ENCODE results near the gene BAAT.
"Not testable (repeated sequence)": the region's sequence is repeated elsewhere in the genome, so short reads cannot be mapped to it uniquely, and the experiment has no call there.

BAAT gene

GRCh38 chr9:101384873-101385536 is at the start of gene BAAT:
Gene BAAT, minus strand, starts transcription at chr9:101385006. Its CDS starts 13,602 bp downstream, at chr9:101371404.
- DNase-seq = not testable (repeated sequence)

GRCh38 chr9:101433229-101433628 is 48.4 kb upstream of the BAAT start:
- no peak for DNase-seq

- DNase-seq = no peak
Observed at GRCh38 chr9:101432740-101433139, 47.9 kb upstream of the BAAT start.

GRCh38 chr9:101432171-101432570 is 47.4 kb upstream of the BAAT start:
- DNase-seq = no peak

GRCh38 chr9:101429736-101430135 is 44.9 kb upstream of the BAAT start:
- DNase-seq = no peak

GRCh38 chr9:101428909-101429308 is 44.1 kb upstream of the BAAT start:
- no peak for DNase-seq

GRCh38 chr9:101427957-101428655 is 43.3 kb upstream of the BAAT start:
- DNase-seq = no peak

- no peak for DNase-seq
Observed at GRCh38 chr9:101427358-101427757, 42.6 kb upstream of the BAAT start.

- no peak for DNase-seq
Observed at GRCh38 chr9:101421653-101422065, 36.9 kb upstream of the BAAT start.

- no peak for DNase-seq
Observed at GRCh38 chr9:101419863-101420262, 35.1 kb upstream of the BAAT start.

- DNase-seq = no peak
Observed at GRCh38 chr9:101418518-101419430, 34.0 kb upstream of the BAAT start.

GRCh38 chr9:101417977-101418376 is 33.2 kb upstream of the BAAT start:
- DNase-seq = no peak

GRCh38 chr9:101417389-101417788 is 32.6 kb upstream of the BAAT start:
- no peak for DNase-seq

GRCh38 chr9:101415578-101415977 is 30.8 kb upstream of the BAAT start:
- no peak for DNase-seq

- no peak for DNase-seq
Observed at GRCh38 chr9:101414839-101415238, 30.0 kb upstream of the BAAT start.

GRCh38 chr9:101409079-101409477 is 24.3 kb upstream of the BAAT start:
- peak; percentile 36 for DNase-seq

- DNase-seq = peak; percentile 34
Observed at GRCh38 chr9:101408374-101409078, 23.7 kb upstream of the BAAT start.

- peak; percentile 96 for DNase-seq
Observed at GRCh38 chr9:101403516-101404285, 18.9 kb upstream of the BAAT start.

GRCh38 chr9:101400120-101400519 is 15.3 kb upstream of the BAAT start:
- peak; percentile 46 for DNase-seq

- peak; percentile 79 for DNase-seq
Observed at GRCh38 chr9:101399643-101399970, 14.8 kb upstream of the BAAT start.

- DNase-seq = no peak
Observed at GRCh38 chr9:101398930-101399642, 14.3 kb upstream of the BAAT start.
